HCT116 (cell line): ENCODE data around the gene CLDN10.

Source experiments
- EZH2phosphoT487 ChIP-seq: fragments of 200-600 bp; IDR thresholded peaks from 2 replicates; pipeline ENCODE4 v1.6.1; 2018; ENCODE audit warnings: antibody characterized with exemption, borderline replicate concordance
- POLR2AphosphoS5 ChIP-seq: IDR thresholded peaks from 2 replicates; pipeline ENCODE4 v1.6.1; 2011; ENCODE audit warnings: mild to moderate bottlenecking, low read depth, low read length, moderate library complexity
- TF ChIP-seq, protein P1 (sequence below): IDR thresholded peaks from 2 replicates; pipeline ENCODE4 v1.6.1; 2012

- TF ChIP-seq, protein P1, sequence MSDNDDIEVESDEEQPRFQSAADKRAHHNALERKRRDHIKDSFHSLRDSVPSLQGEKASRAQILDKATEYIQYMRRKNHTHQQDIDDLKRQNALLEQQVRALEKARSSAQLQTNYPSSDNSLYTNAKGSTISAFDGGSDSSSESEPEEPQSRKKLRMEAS, result no peak
- TF ChIP-seq EZH2phosphoT487 (no peak), POLR2AphosphoS5 (no peak)
Observed at GRCh38 chr13:95585867-95586266, 33.3 kb downstream of the CLDN10 start.
